ENCODE data around the gene KREMEN2. TPM values are rescaled to one million over a fixed set of nuclear protein-coding genes. Genes with fewer than 3 reads are reported as not detected.

KREMEN2 gene
- total and polyA plus RNA-seq, 4 donors = not detected

DNA sequence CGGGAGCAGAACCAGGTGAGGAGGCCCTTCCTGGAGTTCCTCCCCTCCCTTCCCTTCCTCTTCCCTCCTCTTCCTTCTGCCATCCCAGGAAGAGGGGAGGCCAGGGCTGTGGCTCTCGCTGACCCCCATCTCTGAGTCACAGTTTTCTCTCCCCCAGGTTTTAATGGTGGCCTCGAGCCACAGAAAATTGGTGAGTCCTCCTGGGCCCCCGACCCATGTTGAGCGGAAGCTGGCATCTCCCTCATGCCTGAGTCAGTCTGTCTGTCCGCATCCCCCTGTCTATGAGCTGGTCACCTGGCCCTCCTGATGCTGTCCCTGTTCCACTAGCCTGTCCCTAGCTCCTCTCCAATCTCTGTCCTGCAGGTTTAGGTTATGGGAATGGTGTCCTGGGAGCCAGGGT, 35.9 kb downstream of the KREMEN2 start:
- no peaks in the 10 kb centered on the region for H3K27me3 ChIP-seq (ENCODE audit: control insufficient read depth in 4 of 4, insufficient read depth in 4 of 4, low read length in 3 of 4)
- H3K4me1 ChIP-seq (ENCODE audit: control insufficient read depth in 4 of 4, insufficient read depth in 4 of 4, low read length in 3 of 4) = peaks cover 0 to 2% (median 0%) of the 10 kb centered on the region in 4 donors
- H3K9ac ChIP-seq (ENCODE audit: low read depth in 1 of 2, low read length in 2 of 2) = no peak overlapping the region
- no peaks in the 10 kb centered on the region for H3K36me3 ChIP-seq (ENCODE audit: control insufficient read depth in 4 of 4, insufficient read depth in 3 of 4, low read depth in 1 of 4, low read length in 3 of 4)
- DNase-seq (ENCODE audit: low spot score) = no peak
- TF ChIP-seq TAF1 (conservative IDR thresholded peaks at IDR 0.05) (no peak), FOXA1 (IDR thresholded peaks at IDR 0.05) (no peak), EGR1 (IDR thresholded peaks at IDR 0.05; ENCODE audit: low read depth in 2 of 2) (no peak), GABPA (IDR thresholded peaks at IDR 0.05 in 1 of 2, conservative IDR thresholded peaks at IDR 0.05 in 1 of 2) (no peak), RXRA (IDR thresholded peaks at IDR 0.05) (no peak), JUND (IDR thresholded peaks at IDR 0.05) (no peak), YY1 (IDR thresholded peaks at IDR 0.05) (no peak), RAD21 (IDR thresholded peaks at IDR 0.05) (no peak), FOXA2 (IDR thresholded peaks at IDR 0.05) (no peak), HNF4A (conservative IDR thresholded peaks at IDR 0.05) (no peak), ATF3 (IDR thresholded peaks at IDR 0.05) (no peak), HNF4G (IDR thresholded peaks at IDR 0.05) (no peak), SP1 (IDR thresholded peaks at IDR 0.05) (no peak), NR2F2 (IDR thresholded peaks at IDR 0.05) (no peak)
- TF ChIP-seq, protein P1, sequence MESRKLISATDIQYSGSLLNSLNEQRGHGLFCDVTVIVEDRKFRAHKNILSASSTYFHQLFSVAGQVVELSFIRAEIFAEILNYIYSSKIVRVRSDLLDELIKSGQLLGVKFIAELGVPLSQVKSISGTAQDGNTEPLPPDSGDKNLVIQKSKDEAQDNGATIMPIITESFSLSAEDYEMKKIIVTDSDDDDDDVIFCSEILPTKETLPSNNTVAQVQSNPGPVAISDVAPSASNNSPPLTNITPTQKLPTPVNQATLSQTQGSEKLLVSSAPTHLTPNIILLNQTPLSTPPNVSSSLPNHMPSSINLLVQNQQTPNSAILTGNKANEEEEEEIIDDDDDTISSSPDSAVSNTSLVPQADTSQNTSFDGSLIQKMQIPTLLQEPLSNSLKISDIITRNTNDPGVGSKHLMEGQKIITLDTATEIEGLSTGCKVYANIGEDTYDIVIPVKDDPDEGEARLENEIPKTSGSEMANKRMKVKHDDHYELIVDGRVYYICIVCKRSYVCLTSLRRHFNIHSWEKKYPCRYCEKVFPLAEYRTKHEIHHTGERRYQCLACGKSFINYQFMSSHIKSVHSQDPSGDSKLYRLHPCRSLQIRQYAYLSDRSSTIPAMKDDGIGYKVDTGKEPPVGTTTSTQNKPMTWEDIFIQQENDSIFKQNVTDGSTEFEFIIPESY (IDR thresholded peaks at IDR 0.05) = no peak
- TF ChIP-seq, protein P2, sequence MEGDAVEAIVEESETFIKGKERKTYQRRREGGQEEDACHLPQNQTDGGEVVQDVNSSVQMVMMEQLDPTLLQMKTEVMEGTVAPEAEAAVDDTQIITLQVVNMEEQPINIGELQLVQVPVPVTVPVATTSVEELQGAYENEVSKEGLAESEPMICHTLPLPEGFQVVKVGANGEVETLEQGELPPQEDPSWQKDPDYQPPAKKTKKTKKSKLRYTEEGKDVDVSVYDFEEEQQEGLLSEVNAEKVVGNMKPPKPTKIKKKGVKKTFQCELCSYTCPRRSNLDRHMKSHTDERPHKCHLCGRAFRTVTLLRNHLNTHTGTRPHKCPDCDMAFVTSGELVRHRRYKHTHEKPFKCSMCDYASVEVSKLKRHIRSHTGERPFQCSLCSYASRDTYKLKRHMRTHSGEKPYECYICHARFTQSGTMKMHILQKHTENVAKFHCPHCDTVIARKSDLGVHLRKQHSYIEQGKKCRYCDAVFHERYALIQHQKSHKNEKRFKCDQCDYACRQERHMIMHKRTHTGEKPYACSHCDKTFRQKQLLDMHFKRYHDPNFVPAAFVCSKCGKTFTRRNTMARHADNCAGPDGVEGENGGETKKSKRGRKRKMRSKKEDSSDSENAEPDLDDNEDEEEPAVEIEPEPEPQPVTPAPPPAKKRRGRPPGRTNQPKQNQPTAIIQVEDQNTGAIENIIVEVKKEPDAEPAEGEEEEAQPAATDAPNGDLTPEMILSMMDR (IDR thresholded peaks at IDR 0.05; ENCODE audit: low read depth, low read length, missing input control) = no peak
- TF ChIP-seq, protein P3, sequence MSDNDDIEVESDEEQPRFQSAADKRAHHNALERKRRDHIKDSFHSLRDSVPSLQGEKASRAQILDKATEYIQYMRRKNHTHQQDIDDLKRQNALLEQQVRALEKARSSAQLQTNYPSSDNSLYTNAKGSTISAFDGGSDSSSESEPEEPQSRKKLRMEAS (IDR thresholded peaks at IDR 0.05) = no peak
- TF ChIP-seq, protein P4, sequence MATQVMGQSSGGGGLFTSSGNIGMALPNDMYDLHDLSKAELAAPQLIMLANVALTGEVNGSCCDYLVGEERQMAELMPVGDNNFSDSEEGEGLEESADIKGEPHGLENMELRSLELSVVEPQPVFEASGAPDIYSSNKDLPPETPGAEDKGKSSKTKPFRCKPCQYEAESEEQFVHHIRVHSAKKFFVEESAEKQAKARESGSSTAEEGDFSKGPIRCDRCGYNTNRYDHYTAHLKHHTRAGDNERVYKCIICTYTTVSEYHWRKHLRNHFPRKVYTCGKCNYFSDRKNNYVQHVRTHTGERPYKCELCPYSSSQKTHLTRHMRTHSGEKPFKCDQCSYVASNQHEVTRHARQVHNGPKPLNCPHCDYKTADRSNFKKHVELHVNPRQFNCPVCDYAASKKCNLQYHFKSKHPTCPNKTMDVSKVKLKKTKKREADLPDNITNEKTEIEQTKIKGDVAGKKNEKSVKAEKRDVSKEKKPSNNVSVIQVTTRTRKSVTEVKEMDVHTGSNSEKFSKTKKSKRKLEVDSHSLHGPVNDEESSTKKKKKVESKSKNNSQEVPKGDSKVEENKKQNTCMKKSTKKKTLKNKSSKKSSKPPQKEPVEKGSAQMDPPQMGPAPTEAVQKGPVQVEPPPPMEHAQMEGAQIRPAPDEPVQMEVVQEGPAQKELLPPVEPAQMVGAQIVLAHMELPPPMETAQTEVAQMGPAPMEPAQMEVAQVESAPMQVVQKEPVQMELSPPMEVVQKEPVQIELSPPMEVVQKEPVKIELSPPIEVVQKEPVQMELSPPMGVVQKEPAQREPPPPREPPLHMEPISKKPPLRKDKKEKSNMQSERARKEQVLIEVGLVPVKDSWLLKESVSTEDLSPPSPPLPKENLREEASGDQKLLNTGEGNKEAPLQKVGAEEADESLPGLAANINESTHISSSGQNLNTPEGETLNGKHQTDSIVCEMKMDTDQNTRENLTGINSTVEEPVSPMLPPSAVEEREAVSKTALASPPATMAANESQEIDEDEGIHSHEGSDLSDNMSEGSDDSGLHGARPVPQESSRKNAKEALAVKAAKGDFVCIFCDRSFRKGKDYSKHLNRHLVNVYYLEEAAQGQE (IDR thresholded peaks at IDR 0.05) = no peak
- 88% methylated on average over 6 of the region's 6 CpGs for WGBS
- H3K9me3 ChIP-seq (ENCODE audit: control insufficient read depth in 4 of 4, low read length in 3 of 4) = no peaks in the 10 kb centered on the region
- H3K4me3 ChIP-seq (ENCODE audit: low read depth in 1 of 3, low read length in 3 of 3) = no peak overlapping the region
- H3K27ac ChIP-seq (ENCODE audit: low read depth in 1 of 2, low read length in 2 of 2) = no peak overlapping the region
